Activated naive CD8-positive, alpha-beta T cell (primary cell): ENCODE measurements around the gene SLC18A2.

Experiments
- H3K27ac Mint-ChIP-seq: one replicate; pipeline ENCODE4 v1.8.0; 2021; ENCODE audit warnings: mixed read lengths
- H3K27me3 Mint-ChIP-seq: one replicate; pipeline ENCODE4 v1.8.0; 2021; ENCODE audit warnings: mixed read lengths
- H3K36me3 Mint-ChIP-seq: one replicate; pipeline ENCODE4 v1.8.0; 2021; ENCODE audit warnings: mixed read lengths
- H3K4me1 Mint-ChIP-seq: one replicate; pipeline ENCODE4 v1.8.0; 2021; ENCODE audit warnings: low read depth, mixed read lengths
- H3K4me3 Mint-ChIP-seq: one replicate; pipeline ENCODE4 v1.8.0; 2021; ENCODE audit warnings: mild to moderate bottlenecking, mixed read lengths
- H3K9me3 Mint-ChIP-seq: one replicate; pipeline ENCODE4 v1.8.0; 2021; ENCODE audit warnings: low read depth, mixed read lengths

The SLC18A2 gene

DNA sequence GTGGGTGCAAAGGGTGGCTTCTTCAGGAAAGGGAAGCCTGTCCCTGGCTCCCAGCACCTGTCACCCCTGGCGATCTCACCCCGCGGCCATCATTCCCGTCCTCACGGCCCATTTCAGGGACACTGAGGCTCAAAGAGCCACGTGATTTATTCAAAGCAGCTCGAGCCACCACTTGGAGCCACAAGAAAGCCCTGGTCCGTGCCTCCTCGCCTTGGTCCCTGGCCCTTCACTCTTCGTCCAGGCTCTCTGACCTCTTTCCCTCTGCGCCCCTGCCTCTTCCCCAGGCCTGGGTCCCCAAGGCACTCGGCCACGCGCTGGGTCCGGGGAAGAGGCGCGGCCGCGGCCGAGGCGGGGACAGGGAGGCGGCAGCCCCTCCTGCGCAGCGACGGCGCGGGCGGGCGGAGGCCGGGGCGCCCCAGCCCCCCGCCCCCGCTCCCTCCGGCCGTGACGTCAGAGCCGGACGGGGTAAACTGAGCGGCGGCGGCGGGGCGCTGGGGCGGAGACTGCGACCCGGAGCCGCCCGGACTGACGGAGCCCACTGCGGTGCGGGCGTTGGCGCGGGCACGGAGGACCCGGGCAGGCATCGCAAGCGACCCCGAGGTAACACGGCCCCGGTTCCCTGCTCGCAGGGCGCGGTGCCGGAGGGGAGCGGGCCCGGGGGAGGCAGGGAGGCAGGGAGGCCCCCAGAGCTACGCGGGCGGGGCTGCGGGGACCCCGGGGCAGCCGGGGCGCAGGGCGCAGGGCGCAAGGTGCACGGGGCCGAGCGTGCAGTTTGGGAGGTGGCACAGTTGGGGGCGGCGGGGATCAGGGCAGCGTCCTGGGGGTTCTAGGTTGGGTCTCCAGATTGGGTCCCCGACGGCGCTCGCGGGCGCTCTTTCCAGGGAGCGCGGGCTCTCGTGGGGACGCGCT, at the start of gene SLC18A2:
Gene SLC18A2, plus strand, starts transcription at position 494 of the 909 bp plus-strand sequence. CDS start 580 bp downstream, outside the sequence.
- H3K36me3 Mint-ChIP-seq: no peaks in the 10 kb centered on the region
- H3K27ac Mint-ChIP-seq: no peak within 1 kb of the TSS
- H3K27me3 Mint-ChIP-seq: peaks cover 20% of the 10 kb centered on the region
- peak within 1 kb of the TSS; percentile 65 for H3K4me3 Mint-ChIP-seq
- H3K9me3 Mint-ChIP-seq: no peaks in the 10 kb centered on the region
- H3K4me1 Mint-ChIP-seq: peaks cover 8% of the 10 kb centered on the region

DNA sequence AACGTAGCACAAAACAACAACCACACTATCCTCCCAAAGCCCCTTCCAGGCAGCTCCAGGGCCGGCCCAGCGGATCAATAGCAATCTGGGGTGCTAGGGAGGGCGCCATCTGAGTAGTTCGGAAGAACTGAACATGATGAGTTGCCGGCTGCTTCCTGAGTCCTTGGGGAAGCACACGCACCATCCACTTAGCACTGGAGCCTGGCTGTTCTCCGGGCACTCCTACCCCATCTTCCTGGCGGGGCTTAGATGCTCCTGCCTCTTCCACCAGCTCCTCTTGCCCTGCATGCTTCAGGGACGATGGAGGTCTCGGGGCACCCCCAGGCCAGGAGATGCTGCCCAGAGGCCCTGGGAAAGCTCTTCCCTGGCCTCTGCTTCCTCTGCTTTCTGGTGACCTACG, 43.7 kb upstream of the SLC18A2 start, which contains the start of gene KCNK18:
Gene KCNK18, plus strand, starts transcription at position 301 of the 400 bp plus-strand sequence. Its CDS starts 0 bp downstream, at position 301.
- Mint-ChIP-seq H3K4me3 (no peak within 1 kb of the TSS), H3K9me3 (no peaks in the 10 kb centered on the region), H3K27me3 (peaks cover 7% of the 10 kb centered on the region)

DNA sequence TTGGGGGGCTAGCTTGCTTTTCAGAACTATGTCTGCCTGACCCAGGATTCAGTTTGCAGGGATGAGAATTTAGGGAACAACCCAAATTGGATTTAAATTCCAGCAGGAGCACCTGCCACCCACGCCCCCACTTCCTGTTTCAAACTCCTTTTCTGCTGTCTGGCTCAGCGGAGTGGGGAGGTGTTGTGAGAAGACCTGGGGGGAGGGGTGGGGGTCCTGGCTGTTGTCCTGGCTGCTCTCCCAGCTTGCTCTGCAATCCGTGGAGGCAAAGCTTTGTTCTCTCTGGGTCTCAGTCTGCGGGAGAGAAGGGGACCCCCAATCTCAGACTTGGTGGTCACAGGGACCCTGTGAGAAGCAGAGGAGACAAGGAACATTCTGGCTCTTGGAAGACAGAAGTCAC, 42.8 kb upstream of the SLC18A2 start:
- no peaks in the 10 kb centered on the region for H3K36me3 Mint-ChIP-seq
- H3K27ac Mint-ChIP-seq: no peak overlapping the region
- no peaks in the 10 kb centered on the region for H3K4me1 Mint-ChIP-seq
- H3K27me3 Mint-ChIP-seq: peaks cover 7% of the 10 kb centered on the region
- no peak overlapping the region for H3K4me3 Mint-ChIP-seq
- H3K9me3 Mint-ChIP-seq: no peaks in the 10 kb centered on the region

More for the DNA sequence above, 43.7 kb upstream of the SLC18A2 start, which contains the start of gene KCNK18:
- H3K27ac Mint-ChIP-seq: no peak within 1 kb of the TSS
- no peaks in the 10 kb centered on the region for H3K36me3 Mint-ChIP-seq
- H3K4me1 Mint-ChIP-seq: no peaks in the 10 kb centered on the region

DNA sequence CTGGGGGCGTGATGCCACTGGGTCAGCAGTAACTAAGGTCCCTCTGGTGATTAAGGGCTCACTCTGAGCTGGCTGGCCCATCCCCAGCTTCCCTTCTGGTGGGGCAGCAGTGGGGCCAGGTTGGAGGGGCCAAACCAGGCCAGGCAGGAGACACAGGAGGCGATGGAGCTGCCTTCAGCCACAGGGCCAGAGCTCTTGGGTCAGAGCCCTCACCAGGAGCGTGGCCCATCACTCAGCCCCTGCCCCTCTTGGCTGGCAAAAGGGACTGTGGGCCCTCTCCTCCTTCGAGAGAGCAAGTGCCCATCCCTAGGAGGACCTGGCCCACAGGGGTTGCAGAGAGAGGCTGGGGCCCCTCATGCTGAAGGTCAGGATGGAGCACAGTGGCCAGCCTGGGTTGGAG, 39.1 kb upstream of the SLC18A2 start:
- Mint-ChIP-seq H3K27me3 (peaks cover 11% of the 10 kb centered on the region), H3K36me3 (no peaks in the 10 kb centered on the region), H3K9me3 (no peaks in the 10 kb centered on the region), H3K4me1 (no peaks in the 10 kb centered on the region), H3K27ac (no peak overlapping the region), H3K4me3 (no peak overlapping the region)

DNA sequence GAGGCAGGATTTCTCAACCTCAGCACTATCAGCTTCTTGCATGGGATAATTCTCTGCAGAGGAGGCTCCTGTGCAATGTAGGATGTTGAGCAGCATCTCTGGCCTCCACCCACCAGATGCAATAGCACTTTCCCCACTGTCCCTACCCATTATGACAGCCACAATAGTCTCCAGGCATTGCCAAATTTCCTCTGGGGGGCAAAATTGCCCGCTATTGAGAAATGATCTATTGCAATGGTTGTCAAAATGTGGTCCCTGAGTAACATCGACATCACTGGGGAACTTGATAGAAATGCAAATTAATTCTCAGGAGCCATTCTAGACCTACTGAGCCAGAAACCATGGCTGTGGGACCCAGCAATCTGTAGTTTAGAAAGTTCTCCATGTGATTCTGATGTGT, 36.6 kb upstream of the SLC18A2 start:
- no peaks in the 10 kb centered on the region for H3K4me1 Mint-ChIP-seq
- no peak overlapping the region for H3K27ac Mint-ChIP-seq
- H3K27me3 Mint-ChIP-seq: peaks cover 12% of the 10 kb centered on the region
- no peaks in the 10 kb centered on the region for H3K9me3 Mint-ChIP-seq
- no peaks in the 10 kb centered on the region for H3K36me3 Mint-ChIP-seq
- no peak overlapping the region for H3K4me3 Mint-ChIP-seq

DNA sequence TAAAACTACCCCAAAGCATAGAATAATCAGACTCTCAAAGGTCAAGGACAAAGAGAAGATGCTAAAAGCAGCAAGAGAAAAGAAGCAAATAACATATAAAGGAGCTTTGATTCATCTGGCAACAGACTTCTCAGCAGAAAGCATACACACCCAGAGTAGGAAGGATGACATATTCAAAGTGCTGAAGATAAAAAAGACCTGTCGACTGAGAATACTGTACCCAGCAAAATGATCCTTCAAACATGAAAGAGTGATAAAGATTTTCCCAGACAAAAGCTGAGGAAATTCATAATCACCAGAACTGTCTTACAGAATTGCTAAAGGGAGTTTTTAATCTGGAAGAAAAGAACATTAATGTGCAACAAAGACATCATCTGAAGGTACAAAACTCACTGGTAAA, 28.7 kb upstream of the SLC18A2 start:
- Mint-ChIP-seq H3K4me1 (no peaks in the 10 kb centered on the region), H3K27me3 (peaks cover 25% of the 10 kb centered on the region), H3K36me3 (no peaks in the 10 kb centered on the region), H3K9me3 (peaks cover 17% of the 10 kb centered on the region), H3K4me3 (no peak overlapping the region), H3K27ac (no peak overlapping the region)

DNA sequence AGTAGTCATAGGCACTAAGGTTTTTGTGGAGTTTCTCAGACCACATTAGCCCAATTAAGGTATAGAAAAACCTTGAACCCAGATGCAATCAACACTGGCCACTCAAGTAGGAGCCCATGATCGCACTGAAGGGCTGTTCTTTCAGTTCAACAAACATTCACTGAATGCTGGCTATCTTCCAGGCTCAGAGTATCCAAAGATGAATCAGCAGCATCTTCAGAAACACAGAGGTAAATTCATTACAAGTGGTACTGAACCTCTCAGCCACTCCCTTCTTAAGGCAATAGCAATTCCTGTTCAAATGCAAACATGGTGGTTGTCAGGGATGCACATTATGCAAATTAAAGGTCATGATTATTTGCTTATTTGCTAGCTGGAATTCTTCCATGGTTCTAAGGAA, 26.5 kb upstream of the SLC18A2 start:
- peaks cover 27% of the 10 kb centered on the region for H3K27me3 Mint-ChIP-seq
- H3K36me3 Mint-ChIP-seq: no peaks in the 10 kb centered on the region

DNA sequence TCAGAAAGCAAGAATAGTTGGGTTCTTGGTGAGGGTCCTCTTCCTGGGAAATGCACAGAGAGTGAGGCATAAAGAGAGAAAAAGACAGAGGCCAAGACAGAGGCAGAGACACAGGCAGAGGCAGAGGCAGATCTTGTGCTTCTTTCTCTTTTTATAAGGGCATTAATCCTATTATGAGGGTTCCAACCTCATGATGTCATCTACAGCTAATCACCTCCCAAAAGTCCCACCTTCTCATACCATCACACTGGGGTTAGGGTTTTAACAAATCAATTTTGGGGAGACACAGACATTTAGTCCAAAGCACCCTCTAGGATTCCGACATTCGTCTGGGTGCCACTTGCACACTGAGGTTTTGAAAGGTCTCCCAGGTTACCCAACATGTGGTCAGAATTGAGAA, 25.8 kb upstream of the SLC18A2 start:
- Mint-ChIP-seq H3K9me3 (peaks cover 17% of the 10 kb centered on the region), H3K36me3 (no peaks in the 10 kb centered on the region), H3K4me1 (peaks cover 3% of the 10 kb centered on the region), H3K27me3 (peaks cover 23% of the 10 kb centered on the region), H3K4me3 (peak overlapping the region; percentile 66), H3K27ac (no peak overlapping the region)

More for the DNA sequence above, 26.5 kb upstream of the SLC18A2 start:
- H3K27ac Mint-ChIP-seq: no peak overlapping the region
- peaks cover 3% of the 10 kb centered on the region for H3K4me1 Mint-ChIP-seq
- peaks cover 17% of the 10 kb centered on the region for H3K9me3 Mint-ChIP-seq
- H3K4me3 Mint-ChIP-seq: no peak overlapping the region

DNA sequence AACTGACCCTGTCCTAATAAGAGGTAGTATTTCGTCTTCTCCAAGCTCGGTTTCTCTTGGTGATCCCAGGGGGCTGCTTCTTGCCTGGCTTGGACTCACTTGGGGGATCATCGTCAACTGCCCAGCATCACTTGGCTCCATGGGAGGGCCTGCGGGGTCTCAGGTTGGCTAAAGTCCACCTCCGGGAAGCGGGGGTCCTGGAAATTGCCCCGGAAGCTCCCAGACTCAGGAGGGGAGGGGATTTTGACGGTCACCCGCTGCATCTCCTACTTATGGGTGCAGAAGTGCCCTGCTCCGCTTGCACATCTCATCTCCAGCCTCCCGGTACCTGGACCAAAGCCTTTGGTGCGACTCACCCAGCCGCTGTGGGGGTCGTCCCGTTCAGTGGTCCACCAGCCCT, 24.9 kb upstream of the SLC18A2 start:
- no peaks in the 10 kb centered on the region for H3K36me3 Mint-ChIP-seq
- H3K4me3 Mint-ChIP-seq: peak overlapping the region; percentile 66
- peaks cover 17% of the 10 kb centered on the region for H3K9me3 Mint-ChIP-seq
- peaks cover 3% of the 10 kb centered on the region for H3K4me1 Mint-ChIP-seq
- no peak overlapping the region for H3K27ac Mint-ChIP-seq
- H3K27me3 Mint-ChIP-seq: peaks cover 19% of the 10 kb centered on the region

DNA sequence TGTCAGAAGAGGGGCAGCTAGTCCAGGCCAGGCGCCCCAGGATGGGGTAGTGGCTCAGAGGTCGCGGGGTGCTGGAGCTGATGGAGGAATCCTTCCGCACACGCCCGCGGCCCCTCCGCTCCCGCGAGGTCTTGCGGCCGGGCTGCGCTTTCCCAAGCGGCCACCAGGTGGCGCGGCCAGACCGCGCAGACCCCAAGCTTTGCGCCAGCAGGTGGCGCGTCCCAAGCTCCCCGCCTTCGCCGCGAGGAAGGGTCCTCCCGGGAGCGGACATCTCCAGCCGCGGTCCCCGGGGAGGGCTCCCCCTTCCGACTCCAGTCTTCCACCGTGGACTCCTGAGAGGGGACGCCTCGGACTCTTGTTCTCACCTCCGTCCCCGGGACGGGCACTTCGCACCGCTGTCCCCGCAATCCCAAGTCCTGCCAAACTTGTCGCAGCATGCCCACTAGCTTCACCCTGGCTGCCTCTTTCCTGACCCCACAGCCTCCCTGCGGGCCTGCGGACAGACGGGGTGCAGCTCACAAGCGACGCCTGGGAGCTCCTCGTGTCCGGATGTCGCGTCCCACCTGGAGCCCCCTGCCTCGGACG, 24.2 kb upstream of the SLC18A2 start:
- Mint-ChIP-seq H3K4me1 (peaks cover 3% of the 10 kb centered on the region), H3K4me3 (peak overlapping the region; percentile 78), H3K27me3 (peaks cover 16% of the 10 kb centered on the region), H3K36me3 (no peaks in the 10 kb centered on the region), H3K27ac (no peak overlapping the region), H3K9me3 (peaks cover 11% of the 10 kb centered on the region)

DNA sequence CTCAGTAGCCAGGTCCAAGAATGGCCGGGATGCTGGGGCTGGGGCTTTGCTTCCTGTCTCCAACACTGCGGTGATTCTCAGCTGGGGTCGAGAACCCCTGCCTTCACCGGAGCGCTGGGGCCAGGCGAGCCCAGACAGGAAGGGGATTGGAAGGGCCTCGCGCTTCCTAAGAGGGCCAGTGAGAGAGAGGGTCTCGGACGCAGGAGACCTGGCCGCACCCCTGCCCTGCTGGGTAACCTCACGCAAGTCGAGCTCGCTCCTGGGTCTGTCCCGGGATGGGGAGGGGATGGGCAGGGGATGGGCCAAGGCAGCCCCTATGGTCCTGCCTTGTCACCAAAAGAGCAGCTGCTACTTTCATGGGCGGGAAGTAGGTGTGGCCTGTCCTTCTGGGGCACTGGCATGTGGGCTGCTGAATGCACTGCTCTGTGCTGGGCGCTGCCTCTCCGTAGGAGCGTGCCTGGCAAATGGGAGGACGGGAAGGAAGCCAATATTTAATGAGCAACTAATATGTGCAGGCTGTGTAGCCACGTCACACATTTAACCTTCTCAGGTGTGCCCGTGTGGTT, 23.6 kb upstream of the SLC18A2 start:
- H3K4me3 Mint-ChIP-seq: peak overlapping the region; percentile 78
- H3K36me3 Mint-ChIP-seq: no peaks in the 10 kb centered on the region
- H3K4me1 Mint-ChIP-seq: peaks cover 3% of the 10 kb centered on the region
- H3K27me3 Mint-ChIP-seq: peaks cover 16% of the 10 kb centered on the region
- H3K27ac Mint-ChIP-seq: no peak overlapping the region
- peaks cover 5% of the 10 kb centered on the region for H3K9me3 Mint-ChIP-seq

DNA sequence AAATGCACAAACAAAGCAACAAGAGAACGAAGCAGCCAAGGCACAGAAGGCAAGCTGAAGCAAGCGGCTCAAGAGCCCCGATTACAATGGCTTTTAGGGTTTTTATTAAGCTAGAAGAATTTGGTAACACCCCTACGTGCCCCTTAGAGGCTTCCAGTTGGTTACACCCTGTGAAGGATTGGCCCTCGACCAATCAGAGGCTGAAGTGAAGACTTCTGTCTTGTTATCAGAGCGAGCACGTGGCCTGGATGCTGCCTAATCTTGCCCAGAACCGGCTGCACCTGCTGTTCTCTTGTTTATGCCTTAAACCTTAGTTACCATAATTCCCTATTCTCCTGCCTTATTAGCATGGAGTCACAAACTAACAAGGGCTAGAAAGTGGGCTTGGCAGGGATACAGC, 22.3 kb upstream of the SLC18A2 start:
- Mint-ChIP-seq H3K4me3 (no peak overlapping the region), H3K4me1 (peaks cover 3% of the 10 kb centered on the region), H3K36me3 (no peaks in the 10 kb centered on the region), H3K27me3 (peaks cover 14% of the 10 kb centered on the region), H3K27ac (no peak overlapping the region), H3K9me3 (no peaks in the 10 kb centered on the region)

DNA sequence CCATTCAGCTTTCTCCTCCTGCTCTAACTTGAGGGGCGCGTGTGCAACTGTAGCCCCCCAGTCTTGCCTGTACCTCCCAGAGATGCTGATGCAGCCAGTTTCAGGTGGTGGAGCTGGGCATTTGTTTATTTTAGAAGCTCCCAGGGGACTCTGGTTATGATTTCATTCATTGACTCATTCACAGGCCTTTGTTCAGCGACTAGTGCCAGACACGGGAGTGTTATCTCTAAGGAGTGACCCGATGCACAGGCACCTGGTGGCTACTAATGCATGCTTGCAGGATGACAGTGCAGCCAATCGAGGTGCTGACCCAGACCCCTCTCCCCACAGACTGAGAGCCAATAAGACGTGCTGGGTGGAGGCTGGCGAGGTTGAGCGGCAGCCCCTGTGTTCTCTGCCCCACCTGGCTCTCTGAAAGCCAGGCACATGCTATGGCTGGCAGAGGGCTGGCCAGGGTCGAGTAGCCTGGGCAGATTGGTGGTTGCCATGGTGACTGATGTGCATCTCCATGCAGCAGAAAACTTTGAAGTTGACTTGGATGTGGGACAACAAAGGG, 19.7 kb upstream of the SLC18A2 start:
- Mint-ChIP-seq H3K9me3 (no peaks in the 10 kb centered on the region), H3K36me3 (no peaks in the 10 kb centered on the region), H3K4me3 (no peak overlapping the region), H3K27ac (no peak overlapping the region), H3K4me1 (peaks cover 3% of the 10 kb centered on the region), H3K27me3 (peaks cover 5% of the 10 kb centered on the region)

DNA sequence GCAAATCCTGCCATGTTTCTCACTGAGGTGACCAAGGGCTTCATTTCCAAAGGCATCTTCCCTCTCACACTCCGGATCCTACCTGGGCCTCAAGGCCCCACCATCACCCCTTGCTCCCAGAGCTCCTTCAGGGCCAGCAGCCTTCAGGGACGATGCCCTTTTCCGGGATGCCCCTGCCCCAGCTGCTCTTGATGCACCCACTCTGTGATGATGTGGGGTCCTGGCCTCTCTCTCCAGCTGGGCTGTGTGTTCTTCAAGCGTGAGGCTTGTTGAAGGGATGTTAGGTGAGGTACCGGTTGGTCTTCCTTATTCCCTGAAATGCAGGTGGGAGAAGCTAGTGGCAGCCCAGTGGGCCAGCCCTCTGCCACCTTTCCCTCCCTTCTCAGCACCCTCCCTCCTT, 18.4 kb upstream of the SLC18A2 start:
- H3K27me3 Mint-ChIP-seq: peaks cover 3% of the 10 kb centered on the region
- no peak overlapping the region for H3K27ac Mint-ChIP-seq
- no peak overlapping the region for H3K4me3 Mint-ChIP-seq
- no peaks in the 10 kb centered on the region for H3K36me3 Mint-ChIP-seq
- no peaks in the 10 kb centered on the region for H3K9me3 Mint-ChIP-seq
- H3K4me1 Mint-ChIP-seq: peaks cover 1% of the 10 kb centered on the region
